NCI-H226 (cell line): ENCODE data around the gene MAPK8.
"Not testable (repeated sequence)": the region's sequence is repeated elsewhere in the genome, so short reads cannot be mapped to it uniquely, and the experiment has no call there.

Experiments
- DNase-seq: peaks from one replicate; pipeline ENCODE4 v3.0.0-alpha.2; 2015

Gene MAPK8

DNA sequence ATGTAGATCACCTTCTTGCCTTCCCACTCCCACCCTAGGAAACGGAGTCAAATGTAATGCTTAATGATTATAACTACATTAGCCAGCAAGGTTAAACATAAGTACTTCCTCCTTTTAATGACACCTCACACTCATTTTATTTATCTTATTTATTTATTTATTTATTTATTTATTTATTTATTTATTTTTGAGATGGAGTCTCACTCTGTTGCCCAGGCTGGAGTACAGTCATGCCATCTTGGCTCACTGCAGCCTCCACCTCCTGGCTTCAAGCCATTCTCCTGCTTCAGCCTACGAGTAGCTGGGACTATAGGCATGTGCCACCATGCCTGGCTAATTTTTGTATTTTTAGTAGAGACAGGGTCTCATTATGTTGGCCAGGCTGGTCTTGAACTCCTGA lies 115.4 kb downstream of the MAPK8 start:
- DNase-seq: not testable (repeated sequence)

DNA sequence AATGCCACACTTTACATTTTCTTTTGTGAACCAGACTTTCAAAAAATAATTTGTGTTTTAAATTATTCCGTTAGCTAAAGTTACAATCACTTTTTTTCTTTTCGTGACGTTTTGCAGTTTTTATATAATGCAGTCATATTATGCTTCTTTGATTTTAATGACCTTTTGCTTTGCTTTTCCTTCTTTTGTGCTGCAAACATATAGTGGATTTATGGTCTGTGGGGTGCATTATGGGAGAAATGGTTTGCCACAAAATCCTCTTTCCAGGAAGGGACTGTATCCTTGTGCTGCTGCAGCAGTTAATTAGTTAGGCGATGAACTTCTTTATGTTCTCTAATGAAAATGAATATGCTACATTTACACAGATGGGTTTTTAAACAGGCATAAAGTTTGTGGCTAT lies 117.4 kb downstream of the MAPK8 start:
- DNase-seq: no peak

DNA sequence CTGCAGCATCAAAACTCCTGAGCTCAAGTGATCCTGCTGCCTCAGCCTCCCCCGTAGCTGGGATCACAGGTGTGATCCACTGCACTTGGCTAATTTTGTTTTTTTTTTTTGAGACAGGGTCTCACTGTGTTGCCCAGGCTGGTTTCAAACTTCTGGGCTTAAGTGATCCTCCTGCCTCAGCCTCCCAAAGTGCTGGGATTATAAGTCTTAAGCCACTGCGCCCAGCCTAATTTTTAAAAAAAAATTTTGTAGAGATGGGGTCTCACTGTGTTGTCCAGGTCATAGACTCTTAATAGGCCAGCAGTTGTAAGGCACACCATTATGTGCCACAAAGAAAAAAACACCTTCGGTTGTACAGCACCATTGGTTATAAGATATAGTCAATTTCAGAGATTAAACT lies 122.4 kb downstream of the MAPK8 start:
- no peak for DNase-seq

DNA sequence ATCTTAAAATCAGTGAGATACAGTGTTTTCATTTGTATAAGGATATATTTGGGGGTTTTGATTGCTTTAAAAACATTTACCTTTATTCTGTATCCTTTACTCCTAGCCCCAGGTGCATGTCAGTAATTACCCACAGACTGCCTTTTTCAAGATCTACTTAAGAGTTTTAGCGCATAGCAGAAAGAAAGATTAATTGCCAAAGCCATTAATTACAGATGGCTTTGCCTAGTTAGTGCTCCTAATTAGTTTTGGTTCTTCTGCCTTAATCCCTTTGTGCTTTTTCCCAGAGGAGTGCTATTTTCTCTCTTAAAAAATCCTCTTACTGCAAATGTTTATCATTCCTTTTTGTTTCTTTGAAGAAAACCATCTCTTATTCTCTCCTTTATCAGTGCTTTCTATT lies 122.8 kb downstream of the MAPK8 start:
- DNase-seq: no peak

DNA sequence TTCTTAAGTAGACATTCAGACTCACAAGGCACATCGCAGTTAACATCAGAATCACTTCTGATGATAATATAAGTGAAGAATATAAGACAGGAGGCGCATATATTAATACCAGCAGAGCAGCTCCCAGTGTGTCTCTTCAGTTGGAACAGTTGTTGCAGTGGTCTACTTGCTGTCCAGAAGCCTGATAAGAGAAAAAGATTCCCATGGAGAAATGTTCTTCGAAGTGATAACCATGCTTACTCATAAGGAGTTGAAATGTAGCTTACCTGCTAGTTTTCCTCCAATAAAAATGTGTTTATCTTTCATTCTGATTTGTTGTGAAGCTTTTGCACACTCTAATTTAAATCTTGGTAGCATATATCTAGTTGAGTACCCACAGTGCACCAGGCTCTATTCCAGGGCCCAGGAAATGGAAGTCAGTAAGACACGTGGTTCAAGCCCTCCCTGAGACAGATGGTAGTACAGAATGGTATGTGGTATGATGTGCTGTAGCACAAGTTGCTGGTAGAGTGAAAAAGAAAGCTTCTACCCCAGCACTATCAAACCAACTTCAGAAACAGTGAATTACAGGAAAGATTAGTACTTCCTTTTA lies 124.0 kb downstream of the MAPK8 start:
- DNase-seq: no peak

DNA sequence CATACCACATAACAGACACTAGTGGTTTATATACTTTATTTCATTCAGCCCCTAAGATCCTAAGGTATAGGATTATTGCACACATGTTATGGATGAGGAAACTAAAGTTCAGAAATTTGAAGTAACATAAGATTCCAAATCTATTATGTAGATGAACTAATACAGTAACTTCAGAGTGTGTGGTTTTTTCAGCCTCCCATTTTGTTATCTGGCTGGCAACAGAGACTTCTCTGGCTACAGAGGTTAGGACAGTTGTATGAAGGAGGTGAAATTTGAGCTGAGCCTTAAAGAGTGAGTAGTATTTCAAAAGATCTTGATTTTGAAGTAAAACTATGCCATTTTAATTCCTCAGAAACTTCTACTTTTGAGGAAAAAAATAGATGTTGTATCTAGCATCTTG lies 125.4 kb downstream of the MAPK8 start:
- no peak for DNase-seq

DNA sequence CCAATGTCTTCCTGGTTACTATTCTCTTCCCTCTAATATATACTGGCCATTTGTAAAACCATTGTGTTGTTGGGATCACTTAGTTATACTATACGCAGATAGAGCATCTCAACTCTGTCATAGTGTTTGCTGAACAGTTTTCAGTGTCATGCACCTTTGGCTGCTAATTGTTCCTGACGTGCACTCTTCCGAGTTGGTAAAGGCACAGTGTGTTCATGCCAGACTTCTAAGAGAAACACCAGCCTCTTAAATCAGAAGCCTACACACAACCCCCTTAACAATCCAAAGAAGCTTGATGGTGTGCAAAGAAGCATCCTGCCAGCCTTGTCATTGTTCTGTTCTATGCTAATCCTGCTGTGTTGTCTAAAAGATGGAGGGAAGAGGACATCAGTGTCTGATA lies 131.1 kb downstream of the MAPK8 start:
- no peak for DNase-seq

DNA sequence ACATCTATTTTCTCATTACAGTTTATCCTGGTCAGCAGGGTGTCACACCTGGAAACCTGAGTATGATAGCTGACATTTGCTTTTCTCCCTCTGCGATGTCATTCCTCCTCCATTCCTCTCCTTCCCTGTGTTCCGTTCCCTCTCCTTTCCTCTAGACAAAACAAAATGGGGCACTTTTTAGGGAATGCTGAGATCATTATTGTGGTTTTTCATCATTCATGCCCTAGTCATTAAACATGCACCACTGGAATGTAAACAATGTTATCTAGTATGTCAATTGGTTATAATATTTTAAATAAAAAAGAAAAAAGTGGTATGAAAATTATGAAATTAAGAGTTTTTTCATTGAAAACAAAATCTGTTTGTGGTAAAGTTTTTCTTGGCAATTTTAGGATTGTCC lies 132.6 kb downstream of the MAPK8 start:
- DNase-seq: peak; percentile 47

DNA sequence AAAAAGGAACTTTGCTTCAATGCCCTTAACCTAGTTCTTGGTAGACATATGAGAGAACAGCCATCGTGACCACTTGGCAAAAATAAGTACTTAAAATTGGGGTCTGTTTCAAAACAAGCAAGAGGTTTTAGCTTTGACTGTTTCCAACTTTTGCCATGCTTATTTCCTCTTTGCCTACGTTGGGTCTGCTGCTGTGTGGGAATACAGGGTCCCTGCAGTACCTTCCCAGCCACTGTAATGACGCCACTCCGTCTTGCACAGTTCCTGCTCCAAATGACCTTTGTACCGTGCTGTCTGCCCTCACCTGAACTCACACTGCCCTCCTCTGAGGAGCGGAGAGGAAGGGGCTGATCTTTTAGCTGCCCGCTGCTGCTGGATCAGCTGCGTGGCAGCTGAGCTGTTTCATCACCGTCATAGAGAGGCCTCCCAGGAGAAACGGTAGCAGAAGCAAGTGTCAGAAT lies 133.1 kb downstream of the MAPK8 start:
- DNase-seq: no peak

DNA sequence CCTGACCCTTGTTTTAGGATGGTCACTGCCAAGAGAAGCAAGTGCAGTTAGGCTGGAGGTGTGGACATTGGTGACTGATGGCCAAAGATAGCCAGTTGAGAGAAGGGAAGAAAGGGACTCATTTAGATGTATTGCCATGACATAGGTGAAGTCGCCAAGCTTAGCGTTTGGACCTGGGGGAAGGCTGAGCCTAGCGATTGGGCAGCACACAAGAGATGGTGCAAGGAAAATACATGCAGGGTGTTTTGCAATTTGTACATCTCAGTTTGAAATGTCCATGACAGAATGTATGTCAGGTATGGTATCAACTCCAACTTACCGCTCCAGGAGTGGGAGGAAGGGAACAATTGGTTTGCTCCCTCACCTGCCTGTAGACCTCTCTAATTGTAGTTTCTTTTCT lies 134.3 kb downstream of the MAPK8 start:
- DNase-seq: no peak

DNA sequence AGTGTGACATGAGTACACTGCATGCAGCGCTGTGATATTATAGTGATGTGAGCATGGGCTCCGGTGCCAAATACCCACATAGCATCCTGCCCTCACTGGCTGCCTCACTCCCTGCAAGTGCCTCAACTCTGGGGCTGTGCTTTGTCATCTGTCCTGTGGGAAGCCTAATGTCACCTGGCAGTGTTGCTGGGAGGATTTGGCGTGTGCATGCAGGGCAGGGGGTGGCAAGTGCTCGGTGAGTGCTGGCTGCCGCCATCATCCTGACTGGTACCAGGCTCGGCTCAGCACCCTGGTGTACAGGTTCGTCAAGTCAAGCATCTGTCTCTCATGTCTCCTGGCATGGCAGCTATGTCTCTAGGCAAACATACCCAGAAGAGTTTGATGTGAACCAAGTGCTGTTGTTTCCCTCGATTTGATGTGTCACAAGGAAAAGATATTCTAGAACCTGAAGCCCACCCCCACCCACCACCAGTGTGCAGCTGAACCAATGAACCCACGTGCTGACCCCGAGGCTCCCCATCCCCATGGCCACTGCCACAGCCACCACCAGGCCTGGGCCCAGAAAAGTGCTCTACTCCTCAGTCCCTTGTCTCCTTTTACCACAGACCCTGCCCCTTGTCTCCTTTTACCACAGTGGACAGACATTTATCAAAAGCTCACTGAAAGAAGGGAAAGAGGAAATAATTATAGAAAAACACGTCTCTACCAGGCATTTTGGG lies 135.8 kb downstream of the MAPK8 start:
- no peak for DNase-seq

DNA sequence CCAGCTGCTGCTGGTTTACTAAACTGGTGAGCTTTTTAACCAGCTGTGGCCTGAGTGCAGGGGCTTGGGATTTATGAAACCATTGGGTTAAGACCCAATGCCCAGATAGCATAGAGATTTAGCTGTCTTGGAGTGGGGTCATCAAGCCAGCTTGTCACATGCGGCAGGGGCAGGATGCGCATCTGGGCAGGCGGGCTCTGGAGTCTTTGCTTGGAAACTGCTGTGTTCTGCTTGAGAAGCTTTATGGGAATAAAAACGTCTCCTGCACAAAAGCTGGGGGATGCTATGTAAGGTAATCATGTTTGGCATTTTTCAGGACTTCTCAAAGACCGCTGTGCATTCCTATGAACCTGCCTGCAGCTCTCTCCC lies 136.3 kb downstream of the MAPK8 start:
- DNase-seq: no peak

DNA sequence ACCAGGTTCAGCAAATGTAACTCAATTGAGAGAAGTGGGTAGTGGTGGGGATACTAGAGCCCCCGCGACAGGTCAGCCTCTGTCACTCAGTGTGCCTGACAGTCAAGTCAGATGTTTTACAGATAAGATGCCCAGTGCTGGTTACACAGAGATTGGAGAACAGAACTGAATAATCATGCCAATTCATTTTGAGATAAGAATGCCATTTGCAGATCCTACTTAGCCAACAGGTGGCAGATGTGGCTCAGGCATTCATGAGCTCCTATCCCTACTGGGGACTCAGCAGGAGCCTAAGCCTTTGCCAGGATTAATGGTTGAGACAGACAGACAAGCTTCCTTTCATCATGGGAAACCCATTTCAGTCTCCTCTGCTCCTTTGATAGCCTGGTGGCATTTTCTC lies 137.8 kb downstream of the MAPK8 start:
- peak; percentile 30 for DNase-seq

DNA sequence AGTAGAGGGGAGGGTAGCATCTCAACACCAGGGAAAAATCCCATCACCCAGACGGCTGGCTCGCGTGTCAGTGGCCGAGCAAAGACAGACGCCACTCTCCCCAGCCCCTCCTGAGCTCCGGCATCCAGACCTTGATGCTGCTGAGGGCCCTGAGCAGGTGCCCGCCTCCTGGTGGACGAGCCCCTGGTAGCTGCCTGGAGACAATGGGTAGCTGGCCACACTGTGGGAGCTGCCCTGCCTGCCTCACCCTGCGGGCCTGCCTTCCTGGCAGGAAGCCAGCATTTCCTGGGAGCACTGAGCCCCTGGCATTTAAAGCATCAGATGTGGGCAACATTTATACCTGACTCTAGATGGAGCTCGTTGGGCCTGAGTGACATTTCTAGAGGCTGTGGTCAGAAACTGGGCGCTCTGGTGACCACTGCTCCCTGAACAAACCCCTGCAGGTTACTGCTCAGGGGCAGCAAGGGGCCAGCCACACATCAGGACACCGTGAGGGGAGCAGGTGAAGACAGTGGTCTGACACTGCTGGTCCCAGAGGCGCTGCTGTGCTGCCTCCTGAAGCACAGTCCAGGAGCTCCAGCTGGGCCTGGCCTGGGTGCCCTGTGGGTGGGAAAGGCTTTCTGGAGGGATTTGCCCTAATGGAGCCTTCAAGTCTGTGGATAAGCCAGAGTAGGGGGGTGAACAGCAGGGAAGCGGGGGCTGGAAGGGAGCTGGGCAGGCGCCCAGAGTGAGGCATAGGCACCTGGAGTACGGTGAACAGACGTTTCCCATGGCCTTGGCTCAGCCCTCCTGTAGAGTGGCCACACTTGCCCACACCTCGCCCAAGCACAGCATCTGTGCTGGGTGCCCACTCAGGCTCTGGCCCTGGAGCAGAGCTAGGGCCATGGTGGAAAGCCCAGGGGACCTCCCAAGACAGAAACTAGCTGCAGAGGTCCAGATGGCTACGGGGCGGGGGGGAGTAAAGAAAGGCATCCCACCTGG lies 138.7 kb downstream of the MAPK8 start:
- DNase-seq: peak; percentile 74

DNA sequence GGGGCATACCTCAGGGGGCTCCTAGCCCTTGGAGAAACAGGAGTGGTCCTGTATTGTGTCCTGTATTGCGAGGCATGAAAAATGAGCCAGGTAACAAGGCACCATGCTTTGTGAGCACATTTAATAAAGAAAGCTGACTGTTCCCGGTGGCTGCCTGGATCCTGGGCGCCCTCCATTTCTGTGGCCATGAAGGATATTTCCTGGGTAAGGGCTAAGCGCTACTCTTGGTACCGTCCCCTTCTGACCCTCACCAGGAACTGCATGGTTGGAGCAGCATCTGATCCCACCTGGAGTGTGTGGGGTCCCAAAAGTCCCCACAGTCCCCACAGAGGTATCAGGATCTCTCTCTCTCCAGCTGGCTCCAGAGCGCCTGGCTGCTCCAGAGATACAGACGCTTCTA lies 139.5 kb downstream of the MAPK8 start:
- no peak for DNase-seq

DNA sequence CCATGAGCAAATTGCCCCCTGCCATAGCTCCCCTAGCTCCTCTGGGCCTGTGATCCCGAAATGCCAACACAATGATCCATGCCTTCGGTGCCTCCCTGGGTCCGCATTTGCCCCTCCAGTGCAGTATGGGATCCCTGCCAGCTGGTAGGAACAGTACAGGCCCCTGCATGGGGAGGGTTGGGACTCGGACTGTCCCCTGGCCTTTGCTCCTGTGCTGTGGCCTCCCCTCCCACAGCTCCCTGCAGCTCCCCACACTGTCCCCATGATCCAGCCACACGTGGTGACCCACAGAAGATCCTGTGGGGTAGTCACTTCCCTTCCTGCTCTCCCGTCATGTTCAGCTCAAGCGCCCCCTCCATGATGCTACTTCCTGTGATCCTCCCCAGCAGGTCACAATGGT lies 140.3 kb downstream of the MAPK8 start:
- DNase-seq: no peak

DNA sequence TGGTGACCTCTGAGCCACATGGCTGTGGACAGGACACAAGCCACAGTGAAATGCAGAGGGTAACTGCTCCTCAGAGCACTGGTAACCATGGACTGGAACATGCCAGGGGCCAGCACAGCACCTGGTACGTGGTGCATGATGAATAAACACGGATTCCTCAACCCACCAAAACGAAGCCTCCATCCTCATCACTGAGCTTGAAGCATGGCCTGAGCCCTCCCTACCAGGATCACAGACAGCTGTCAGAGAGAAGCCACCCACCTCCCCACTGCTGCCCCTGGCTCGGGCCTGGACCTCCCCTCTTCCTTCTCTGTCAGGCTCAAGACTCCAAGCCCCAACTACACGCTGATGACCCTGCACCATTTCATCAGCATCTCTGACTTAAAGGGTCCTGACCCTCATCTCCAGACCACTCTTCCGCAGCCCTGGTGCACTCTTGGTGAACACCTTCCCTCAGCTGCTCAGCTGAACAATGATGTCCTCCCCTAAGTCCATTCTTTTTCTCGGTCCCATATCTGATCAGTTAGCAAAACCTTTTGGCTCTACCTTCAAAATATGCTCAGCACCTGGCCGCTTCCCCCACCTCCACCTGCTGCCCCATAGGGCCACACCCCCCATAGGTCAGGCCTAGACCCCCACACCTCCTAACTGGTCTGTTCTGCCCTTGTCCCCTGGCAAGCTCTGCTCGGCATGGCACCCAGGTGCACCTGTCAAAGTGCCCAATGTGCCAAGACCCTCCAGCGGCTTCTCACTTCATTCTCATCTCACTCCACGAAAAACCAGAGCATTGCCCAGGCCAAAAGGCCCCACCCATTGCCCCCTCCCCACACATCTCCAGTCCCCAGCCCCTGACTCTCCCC lies 141.1 kb downstream of the MAPK8 start:
- no peak for DNase-seq

DNA sequence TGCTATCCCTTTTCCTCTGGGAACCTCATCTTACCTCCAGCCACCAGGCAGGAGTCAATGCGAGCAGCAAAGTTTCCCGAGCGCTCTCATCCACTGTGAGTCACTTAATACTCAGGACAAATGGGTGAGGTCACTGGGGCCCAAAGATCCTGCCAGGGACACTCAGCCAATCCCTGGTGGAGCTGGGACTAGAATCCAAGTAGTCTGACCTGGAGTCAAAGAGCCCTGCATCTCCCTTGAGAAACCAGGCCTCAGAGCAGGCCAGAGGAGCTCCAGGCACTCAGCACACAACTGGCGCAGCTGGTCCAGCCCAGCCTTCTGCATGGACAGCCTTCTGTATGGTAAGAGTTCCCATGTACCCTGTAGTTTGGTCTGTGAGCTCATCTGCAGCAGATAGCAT lies 142.3 kb downstream of the MAPK8 start:
- DNase-seq: no peak

DNA sequence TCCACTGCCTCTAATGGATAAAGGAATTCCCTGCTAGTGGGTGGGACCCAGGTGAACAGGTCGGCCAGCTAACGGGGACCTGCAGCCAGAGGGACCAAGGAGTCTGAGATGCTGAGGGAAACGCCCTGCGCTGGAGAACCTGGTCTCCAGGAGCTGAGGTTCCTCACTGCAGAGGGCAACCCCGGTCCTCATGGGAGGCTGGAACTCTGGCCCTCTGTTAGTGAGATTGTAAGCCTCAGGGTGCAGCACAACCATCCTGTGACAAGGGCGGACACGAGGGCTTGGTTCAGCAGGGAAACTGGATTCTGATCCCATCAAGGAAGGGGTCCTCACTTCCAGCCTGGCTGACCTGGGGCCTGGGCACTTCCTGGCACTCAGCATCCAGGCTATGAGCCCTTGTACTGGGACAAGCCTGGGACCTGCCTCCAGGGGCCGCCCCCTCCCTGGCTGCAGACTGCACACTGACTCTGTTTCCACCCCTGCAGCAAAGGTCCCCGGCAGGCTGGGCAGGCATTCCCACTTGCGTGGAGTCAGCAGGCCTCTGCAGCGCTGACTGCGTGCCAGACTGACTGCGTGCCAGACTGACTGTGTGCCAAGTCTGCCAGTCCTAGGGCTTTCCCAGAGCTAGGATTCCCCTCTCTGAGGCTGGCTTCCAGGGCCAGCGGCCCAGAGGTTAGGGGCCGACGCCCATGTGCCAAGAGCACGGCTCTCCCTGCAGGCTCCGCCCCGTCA lies 143.2 kb downstream of the MAPK8 start:
- no peak for DNase-seq

DNA sequence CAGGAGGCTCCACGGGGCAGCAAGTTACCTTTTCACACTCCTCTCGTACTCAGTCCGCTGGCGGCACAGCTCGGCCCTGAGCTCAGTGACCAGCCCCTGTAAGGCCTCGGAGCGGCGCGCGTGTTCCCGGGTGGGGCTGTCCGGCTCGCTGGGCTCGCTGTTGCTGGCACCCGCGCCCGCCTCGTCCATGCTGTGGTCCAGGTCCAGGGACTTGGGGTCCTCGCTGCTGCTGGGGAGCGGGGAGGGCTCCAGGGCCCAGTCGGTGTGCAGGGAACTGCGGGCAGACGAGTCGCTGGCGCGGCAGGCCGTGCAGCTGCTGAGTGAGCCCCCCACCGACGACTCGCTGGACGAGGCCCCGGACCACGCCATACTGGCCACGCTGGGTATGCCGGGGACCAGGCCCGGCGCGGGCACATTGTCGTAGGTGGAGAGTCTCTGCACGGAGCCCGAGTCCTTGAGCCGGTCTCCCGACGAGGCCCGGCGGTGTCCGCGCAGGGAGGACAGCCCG lies 143.8 kb downstream of the MAPK8 start:
- no peak for DNase-seq

DNA sequence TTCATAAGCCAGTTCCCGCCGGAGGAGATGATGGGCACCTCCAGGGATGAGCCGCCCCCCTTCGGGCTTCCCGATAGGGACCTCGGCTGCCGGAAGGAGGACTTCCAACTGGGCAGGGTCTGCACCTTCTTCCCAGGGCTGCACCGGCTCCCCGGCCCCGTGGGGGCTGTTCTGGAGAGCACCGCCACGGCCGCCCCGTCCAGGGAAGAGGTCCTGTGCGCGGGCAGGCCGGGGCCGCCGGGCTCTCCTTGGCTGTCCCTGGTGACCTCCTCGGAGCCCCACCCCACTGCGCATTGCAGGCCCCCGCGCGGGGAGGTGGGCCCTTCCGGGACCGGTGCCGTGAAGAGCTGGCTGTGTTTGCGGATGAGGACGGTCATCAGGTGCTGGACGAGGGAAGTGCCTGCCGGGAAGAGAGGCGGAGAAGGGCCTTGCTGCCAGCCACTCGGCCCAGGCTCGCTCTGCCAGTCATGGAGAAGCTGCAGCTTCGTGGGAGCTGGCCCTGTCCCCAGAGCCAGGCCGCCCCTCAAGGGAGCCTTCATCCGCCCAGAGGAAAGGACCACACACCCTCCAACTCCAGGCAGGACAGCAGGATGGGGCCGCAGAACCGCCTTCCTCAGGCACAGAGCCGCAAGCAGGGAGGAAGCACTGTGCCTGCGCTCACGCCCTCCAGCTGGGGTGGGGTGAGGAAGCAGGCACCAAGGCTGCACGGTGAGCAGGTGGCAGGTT lies 144.4 kb downstream of the MAPK8 start:
- DNase-seq: no peak
